ENCODE measurements around the gene FXYD4. TPM values are rescaled to one million over a fixed set of nuclear protein-coding genes. Genes with fewer than 3 reads are reported as not detected.
"Not testable (repeated sequence)": the region's sequence is repeated elsewhere in the genome, so short reads cannot be mapped to it uniquely, and the experiment has no call there.

FXYD4 gene, protein sequence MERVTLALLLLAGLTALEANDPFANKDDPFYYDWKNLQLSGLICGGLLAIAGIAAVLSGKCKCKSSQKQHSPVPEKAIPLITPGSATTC
- total RNA-seq: not detected

GRCh38 chr10:43371418-43371817 is at the start of gene FXYD4:
TSS of gene FXYD4 (plus strand) at chr10:43371636. CDS start at chr10:43373747, 2,111 bp downstream.
- Mint-ChIP-seq H3K4me1 (peaks cover 13% of the 10 kb centered on the region), H3K36me3 (no peaks in the 10 kb centered on the region), H3K4me3 (no peak within 1 kb of the TSS), H3K27ac (no peak within 1 kb of the TSS), H3K27me3 (no peaks in the 10 kb centered on the region), H3K9me3 (no peaks in the 10 kb centered on the region)
- POLR2A ChIA-PET: interaction anchor here (0.6 kb wide), 1 partner anchor 10 kb away, joined by 3 read pairs; no protein-coding TSS in a partner anchor
- DNase-seq (no peak), ATAC-seq (ENCODE audit: low read depth) (no peak)

DNA sequence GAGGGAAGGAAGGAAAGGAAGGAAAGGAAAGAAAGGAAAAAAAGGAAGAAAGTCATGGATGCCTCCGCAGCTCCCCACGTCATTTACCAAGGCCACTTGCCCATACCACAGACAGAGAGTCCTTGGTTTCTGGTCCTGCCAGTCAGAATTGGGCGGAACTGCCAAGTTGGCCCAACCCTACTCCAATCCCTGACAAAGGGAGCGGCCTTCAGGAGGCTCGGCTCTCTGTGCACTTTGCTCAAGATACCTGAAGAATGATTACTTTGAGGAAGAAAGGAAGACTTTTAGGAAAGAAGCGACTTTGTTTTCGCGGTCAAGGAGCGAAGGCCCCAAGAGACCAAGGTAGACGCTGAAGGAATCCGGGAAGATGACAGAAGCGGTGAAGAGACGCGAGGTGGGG is 49.1 kb upstream of the FXYD4 start:
- ATAC-seq (ENCODE audit: low read depth) (no peak), DNase-seq (no peak)
- POLR2A ChIA-PET: interaction anchor here (2.1 kb wide), 1 partner anchor 29 kb away, joined by 9 read pairs; no protein-coding TSS in a partner anchor
- H3K4me3 Mint-ChIP-seq: peak overlapping the region; percentile 55
- peaks cover 10% of the 10 kb centered on the region for H3K27me3 Mint-ChIP-seq
- no peaks in the 10 kb centered on the region for H3K9me3 Mint-ChIP-seq
- no peaks in the 10 kb centered on the region for H3K36me3 Mint-ChIP-seq
- peaks cover 21% of the 10 kb centered on the region for H3K4me1 Mint-ChIP-seq
- peak overlapping the region; percentile 56 for H3K27ac Mint-ChIP-seq

- ATAC-seq (ENCODE audit: low read depth): peak; percentile 99
- Mint-ChIP-seq H3K4me3 (peak overlapping the region; percentile 55), H3K27me3 (peaks cover 10% of the 10 kb centered on the region), H3K4me1 (peaks cover 21% of the 10 kb centered on the region), H3K9me3 (no peaks in the 10 kb centered on the region), H3K27ac (peak overlapping the region; percentile 56), H3K36me3 (no peaks in the 10 kb centered on the region)
- POLR2A ChIA-PET: interaction anchor here (1.4 to 2.1 kb wide), 2 partner anchors 29 to 90 kb away, joined by 3 to 9 read pairs; no protein-coding TSS in a partner anchor
- peak; percentile 85 for DNase-seq
These were observed 48.7 kb upstream of the FXYD4 start for GRCh38 chr10:43322769-43323168.

GRCh38 chr10:43323245-43323644 is 48.2 kb upstream of the FXYD4 start:
- Mint-ChIP-seq H3K4me1 (peaks cover 21% of the 10 kb centered on the region), H3K27ac (no peak overlapping the region), H3K9me3 (no peaks in the 10 kb centered on the region), H3K27me3 (peaks cover 14% of the 10 kb centered on the region), H3K4me3 (peak overlapping the region; percentile 55), H3K36me3 (no peaks in the 10 kb centered on the region)
- DNase-seq (no peak), ATAC-seq (ENCODE audit: low read depth) (no peak)
- POLR2A ChIA-PET: interaction anchor here (1.1 to 2.1 kb wide), 3 partner anchors 23 to 91 kb away, joined by 3 to 9 read pairs (median 3); no protein-coding TSS in a partner anchor

DNA sequence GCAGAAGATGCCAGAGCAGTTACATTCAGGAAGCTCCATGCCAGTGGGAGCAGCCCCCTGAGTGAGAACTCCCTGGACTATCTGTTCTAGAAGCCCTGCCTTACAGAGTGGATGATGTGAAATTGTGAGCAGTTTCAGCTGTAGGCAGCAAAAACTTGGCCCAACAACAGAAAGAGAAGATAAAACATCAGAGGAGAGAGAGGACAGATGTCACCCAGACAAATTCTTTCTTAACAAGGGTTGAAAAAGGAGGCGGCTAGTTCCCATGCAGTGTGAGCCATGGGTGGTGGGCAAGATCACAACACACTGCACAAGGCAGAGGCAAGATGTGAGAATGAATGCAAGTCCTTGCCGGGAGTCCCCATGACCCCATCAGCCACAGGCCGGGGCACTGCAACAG is 46.6 kb upstream of the FXYD4 start:
- H3K4me1 Mint-ChIP-seq: peaks cover 12% of the 10 kb centered on the region
- H3K36me3 Mint-ChIP-seq: no peaks in the 10 kb centered on the region
- ATAC-seq (ENCODE audit: low read depth): no peak
- H3K27me3 Mint-ChIP-seq: peaks cover 16% of the 10 kb centered on the region
- H3K27ac Mint-ChIP-seq: no peak overlapping the region
- H3K4me3 Mint-ChIP-seq: no peak overlapping the region
- H3K9me3 Mint-ChIP-seq: no peaks in the 10 kb centered on the region
- POLR2A ChIA-PET: no interaction called here
- no peak for DNase-seq

GRCh38 chr10:43327171-43327570 is 44.3 kb upstream of the FXYD4 start:
- no peaks in the 10 kb centered on the region for H3K9me3 Mint-ChIP-seq
- POLR2A ChIA-PET: interaction anchor here (0.6 kb wide), 2 partner anchors 22 to 99 kb away, joined by 3 to 4 read pairs; no protein-coding TSS in a partner anchor
- H3K27ac Mint-ChIP-seq: no peak overlapping the region
- ATAC-seq (ENCODE audit: low read depth) (no peak), DNase-seq (no peak)
- H3K27me3 Mint-ChIP-seq: peaks cover 11% of the 10 kb centered on the region
- H3K4me1 Mint-ChIP-seq: peaks cover 18% of the 10 kb centered on the region
- H3K4me3 Mint-ChIP-seq: no peak overlapping the region
- H3K36me3 Mint-ChIP-seq: peaks cover 1% of the 10 kb centered on the region

DNA sequence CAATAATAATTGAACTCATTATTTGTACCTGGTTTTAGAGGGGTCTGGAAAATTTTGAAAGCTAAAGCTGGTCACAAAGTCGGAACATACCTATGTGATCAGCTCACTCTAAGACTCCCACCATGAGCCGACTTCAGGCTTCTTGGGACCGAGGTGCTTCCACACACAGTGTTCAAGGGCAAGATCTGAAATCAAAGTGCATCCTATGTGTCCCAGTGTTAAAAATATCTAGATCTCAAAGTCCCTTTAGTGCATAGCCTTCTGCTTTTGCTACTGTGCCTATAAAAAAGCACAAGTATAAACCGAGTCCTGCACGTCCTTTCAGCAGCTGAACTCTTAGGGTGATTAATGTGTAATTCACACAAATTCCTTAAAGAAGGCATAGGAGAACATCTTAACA is 43.5 kb upstream of the FXYD4 start:
- no peaks in the 10 kb centered on the region for H3K9me3 Mint-ChIP-seq
- DNase-seq: no peak
- peaks cover 9% of the 10 kb centered on the region for H3K27me3 Mint-ChIP-seq
- no peak overlapping the region for H3K4me3 Mint-ChIP-seq
- peaks cover 18% of the 10 kb centered on the region for H3K4me1 Mint-ChIP-seq
- peaks cover 1% of the 10 kb centered on the region for H3K36me3 Mint-ChIP-seq
- POLR2A ChIA-PET: no interaction called here
- H3K27ac Mint-ChIP-seq: no peak overlapping the region
- ATAC-seq (ENCODE audit: low read depth): no peak

- H3K27me3 Mint-ChIP-seq; ATAC-seq (ENCODE audit: low read depth); H3K27ac Mint-ChIP-seq: not testable (repeated sequence)
These were observed 42.6 kb upstream of the FXYD4 start for GRCh38 chr10:43328810-43329209.

GRCh38 chr10:43329246-43329885 is 42.1 kb upstream of the FXYD4 start:
- H3K4me3 Mint-ChIP-seq; H3K36me3 Mint-ChIP-seq; H3K27me3 Mint-ChIP-seq; ATAC-seq (ENCODE audit: low read depth); H3K27ac Mint-ChIP-seq; POLR2A ChIA-PET; DNase-seq; H3K9me3 Mint-ChIP-seq: not testable (repeated sequence)
- peaks cover 21% of the 10 kb centered on the region for H3K4me1 Mint-ChIP-seq

More at GRCh38 chr10:43328810-43329209, 42.6 kb upstream of the FXYD4 start:
- H3K9me3 Mint-ChIP-seq, H3K36me3 Mint-ChIP-seq, H3K4me3 Mint-ChIP-seq, POLR2A ChIA-PET, DNase-seq: not testable (repeated sequence)
- H3K4me1 Mint-ChIP-seq: peaks cover 21% of the 10 kb centered on the region

GRCh38 chr10:43330049-43330823 is 41.2 kb upstream of the FXYD4 start:
- ATAC-seq (ENCODE audit: low read depth): not testable (repeated sequence)

DNA sequence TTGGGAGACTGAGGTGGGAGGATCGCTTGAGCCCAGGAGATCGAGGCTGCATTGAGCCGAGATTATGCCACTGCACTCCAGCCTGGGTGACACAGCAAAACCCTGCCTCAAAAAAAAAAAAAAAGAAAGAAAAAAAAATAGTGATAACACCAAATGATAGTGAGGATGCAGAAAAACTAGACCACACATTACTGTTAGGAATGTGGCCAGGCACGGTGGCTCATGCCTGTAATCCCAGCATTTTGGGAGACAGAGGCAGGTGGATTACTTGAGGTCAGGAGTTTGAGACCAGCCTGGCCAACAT is 40.7 kb upstream of the FXYD4 start:
- H3K4me3 Mint-ChIP-seq; ATAC-seq (ENCODE audit: low read depth); H3K27me3 Mint-ChIP-seq; H3K36me3 Mint-ChIP-seq; DNase-seq; H3K9me3 Mint-ChIP-seq; H3K27ac Mint-ChIP-seq: not testable (repeated sequence)
- POLR2A ChIA-PET: interaction anchor here (0.7 kb wide), 1 partner anchor 193 kb away, joined by 4 read pairs; the partner anchor contains the start of gene CSGALNACT2
- H3K4me1 Mint-ChIP-seq: peaks cover 19% of the 10 kb centered on the region

More at GRCh38 chr10:43330049-43330823, 41.2 kb upstream of the FXYD4 start:
- H3K9me3 Mint-ChIP-seq, H3K27me3 Mint-ChIP-seq, DNase-seq, H3K4me3 Mint-ChIP-seq, H3K36me3 Mint-ChIP-seq, H3K27ac Mint-ChIP-seq: not testable (repeated sequence)
- POLR2A ChIA-PET: interaction anchor here (0.7 kb wide), 1 partner anchor 192 kb away, joined by 4 read pairs; the partner anchor contains the start of gene CSGALNACT2
- H3K4me1 Mint-ChIP-seq: peaks cover 19% of the 10 kb centered on the region

DNA sequence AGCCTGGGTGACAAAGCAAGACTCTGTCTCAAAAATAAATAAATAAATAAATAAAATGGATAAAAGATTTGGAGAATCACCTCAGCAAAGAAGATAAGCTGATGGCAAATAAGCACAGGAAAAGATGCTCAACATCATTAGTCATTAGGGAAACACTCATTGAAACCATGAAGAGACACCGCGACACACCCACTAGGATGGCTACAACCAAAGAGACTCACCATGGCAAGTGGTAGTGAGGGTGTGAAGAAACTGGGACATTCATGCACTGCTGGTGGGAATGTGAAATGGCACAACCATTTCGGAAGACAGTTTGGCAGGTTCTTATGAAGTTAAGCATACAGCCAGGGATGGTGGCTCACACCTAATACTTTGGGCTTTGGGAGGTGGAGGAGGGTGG is 37.8 kb upstream of the FXYD4 start:
- Mint-ChIP-seq H3K27ac (peak overlapping the region; percentile 73), H3K9me3 (no peaks in the 10 kb centered on the region), H3K27me3 (peaks cover 2% of the 10 kb centered on the region), H3K4me3 (no peak overlapping the region), H3K36me3 (peaks cover 5% of the 10 kb centered on the region), H3K4me1 (peaks cover 24% of the 10 kb centered on the region)
- DNase-seq: no peak
- ATAC-seq (ENCODE audit: low read depth): no peak
- POLR2A ChIA-PET: no interaction called here

DNA sequence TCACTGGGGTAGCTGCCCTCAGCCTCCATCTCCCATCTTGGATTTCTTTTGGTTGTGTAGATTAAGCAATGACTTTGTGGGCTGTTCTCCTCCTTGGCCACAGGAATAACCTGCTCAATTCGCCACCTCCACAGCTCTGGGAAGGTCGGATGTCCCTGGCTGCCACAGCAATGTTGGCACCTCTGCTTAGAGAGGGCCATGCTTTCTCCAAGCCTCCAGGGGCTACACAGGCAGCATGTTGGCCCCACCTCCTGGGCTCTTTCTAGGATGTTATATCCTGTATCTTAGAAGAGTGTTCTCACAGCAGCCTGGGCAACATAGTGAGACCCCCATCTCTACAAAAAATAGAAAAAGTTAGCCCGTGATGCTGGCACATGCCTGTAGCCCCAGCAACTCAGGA is 35.4 kb upstream of the FXYD4 start:
- peaks cover 29% of the 10 kb centered on the region for H3K4me1 Mint-ChIP-seq
- H3K36me3 Mint-ChIP-seq: peaks cover 5% of the 10 kb centered on the region
- DNase-seq (no peak), ATAC-seq (ENCODE audit: low read depth) (no peak)
- H3K4me3 Mint-ChIP-seq: no peak overlapping the region
- peaks cover 7% of the 10 kb centered on the region for H3K27me3 Mint-ChIP-seq
- no peaks in the 10 kb centered on the region for H3K9me3 Mint-ChIP-seq
- H3K27ac Mint-ChIP-seq: no peak overlapping the region
- POLR2A ChIA-PET: no interaction called here

Data from activated naive CD8-positive, alpha-beta T cell treated with anti-CD3 and anti-CD28 coated beads, Interleukin-2, amount 10 ng/mL, durations not matched to agents 7 days and 5 days (primary cell).